NCI-H2227 (cell line): ENCODE measurements around the gene RASA2.
"Not testable (repeated sequence)": the region's sequence is repeated elsewhere in the genome, so short reads cannot be mapped to it uniquely, and the experiment has no call there.

Experiments used
- DNase-seq: peaks from one replicate; lab custom pipeline; 2025; ENCODE audit not compliant: unreplicated experiment; lab: John Stamatoyannopoulos, UW

The RASA2 gene

DNA sequence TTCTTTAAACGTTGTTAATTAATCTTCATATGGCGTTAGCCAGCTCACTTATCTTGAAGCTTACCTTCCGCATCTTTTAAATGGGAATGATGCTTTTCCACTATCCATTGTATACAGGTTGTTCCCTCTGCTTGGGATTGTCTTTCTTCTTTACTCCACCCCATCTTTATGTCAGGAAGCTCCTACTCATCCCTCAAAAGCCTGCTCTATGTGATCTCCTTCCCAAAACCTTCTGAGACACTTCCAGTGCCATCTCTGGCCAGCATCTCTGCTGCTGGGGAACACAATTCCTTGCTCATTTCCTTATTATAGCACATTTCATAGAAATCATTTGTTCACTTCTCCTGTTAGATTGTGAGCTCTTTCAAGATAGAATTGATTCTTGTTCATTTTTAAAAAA lies 4.3 kb downstream of the RASA2 start:
- DNase-seq: no peak

DNA sequence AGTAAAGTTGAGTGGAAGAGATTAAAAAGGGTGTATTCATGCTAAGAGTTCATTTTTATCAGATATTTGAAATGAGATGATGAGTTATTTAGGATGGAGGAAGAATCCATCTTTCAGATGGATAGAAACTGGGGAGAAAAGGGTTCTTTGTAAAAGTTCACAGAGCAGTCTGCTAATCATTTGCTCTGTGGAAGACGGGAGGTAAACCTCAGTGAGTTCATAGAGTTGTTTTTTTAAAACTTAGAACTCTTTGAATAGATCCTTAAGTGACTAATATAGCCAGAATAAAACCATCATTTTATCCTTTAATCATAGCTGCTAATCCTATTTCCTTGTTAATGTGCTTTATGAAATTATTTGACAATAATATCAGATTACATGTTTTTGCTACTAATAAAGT lies 5.1 kb downstream of the RASA2 start:
- no peak for DNase-seq

DNA sequence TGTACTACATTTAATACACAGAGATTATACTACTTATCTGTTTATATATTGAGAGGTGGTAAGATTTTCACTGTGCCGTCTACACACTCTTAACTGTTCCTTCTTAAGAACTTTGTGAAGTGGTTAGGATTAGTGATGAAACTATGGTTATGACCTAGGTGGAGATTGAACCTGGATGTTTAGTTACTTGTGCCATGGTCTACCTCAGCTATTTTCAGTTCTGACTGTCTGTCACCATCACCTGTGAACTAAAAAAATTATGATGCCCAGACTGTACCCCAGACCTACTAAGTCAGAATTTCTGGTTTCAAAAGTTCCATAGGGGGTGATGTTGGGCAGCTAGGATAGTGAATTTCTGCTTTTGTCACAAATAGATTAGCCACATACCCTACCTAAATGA lies 6.4 kb downstream of the RASA2 start:
- DNase-seq: no peak

DNA sequence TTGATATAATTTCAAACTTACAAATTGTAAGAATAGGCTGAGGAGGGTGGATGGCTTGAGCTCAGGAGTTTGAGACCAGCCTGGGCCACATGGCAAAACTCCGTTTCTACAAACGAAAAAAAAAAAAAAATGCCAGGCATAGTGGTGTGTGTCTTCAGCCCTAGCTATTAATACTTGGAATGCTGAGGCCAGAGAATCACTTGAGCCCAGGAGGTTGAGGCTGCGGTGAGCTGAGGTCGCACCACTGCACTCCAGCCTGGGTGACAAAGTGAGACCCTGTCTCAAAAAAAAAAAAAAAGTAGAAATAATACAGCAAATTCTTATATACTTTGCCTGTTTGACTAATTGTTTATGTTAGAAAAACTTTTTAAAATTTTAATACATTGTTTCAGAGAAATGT lies 10.8 kb downstream of the RASA2 start:
- not testable (repeated sequence) for DNase-seq

DNA sequence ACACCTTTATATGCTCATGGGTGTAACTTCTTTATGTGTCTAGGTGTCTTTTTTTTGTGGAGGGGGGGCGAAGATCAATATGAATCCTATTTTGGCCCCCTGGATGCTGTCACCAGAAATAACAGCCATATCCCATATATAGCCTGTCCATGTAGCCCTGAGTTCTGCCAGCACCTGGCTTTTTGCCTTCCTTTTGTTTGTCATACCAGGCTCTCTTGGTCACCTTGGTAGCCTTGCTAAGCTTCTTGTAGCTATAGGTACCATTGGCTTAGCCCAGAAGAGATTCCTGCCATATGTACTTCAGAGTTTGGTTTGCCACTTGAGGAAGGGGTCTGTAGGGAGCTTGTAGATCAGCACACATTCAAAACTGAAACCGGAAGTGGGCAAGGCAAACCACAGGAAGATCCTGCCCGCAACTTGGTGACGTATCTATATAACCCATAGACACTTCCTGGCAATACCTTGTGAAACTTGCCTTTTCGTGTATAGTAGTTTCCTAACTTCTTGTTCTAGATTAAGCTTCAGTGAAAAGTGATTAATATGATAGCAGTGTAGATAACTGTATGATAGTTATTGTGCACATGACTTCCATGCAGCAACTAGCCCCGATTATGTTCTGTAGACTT lies 11.9 kb downstream of the RASA2 start:
- no peak for DNase-seq

DNA sequence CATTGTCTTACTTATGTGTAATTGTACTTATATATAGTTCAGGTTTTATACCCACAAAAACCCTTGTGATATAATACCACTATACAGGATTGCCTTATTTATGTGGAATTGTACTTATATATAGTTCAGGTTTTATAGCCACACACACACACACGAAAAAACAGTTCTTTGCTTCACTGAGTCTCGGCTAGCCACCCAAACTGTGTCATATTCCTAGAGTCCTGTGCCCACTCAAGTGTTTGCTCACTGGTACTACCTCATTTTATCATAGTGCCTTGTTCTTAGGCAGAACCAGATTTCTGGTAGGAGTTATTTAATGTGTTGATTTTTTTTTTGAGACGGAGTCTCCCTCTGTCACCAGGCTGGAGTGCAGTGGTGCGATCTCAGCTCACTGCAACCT lies 12.5 kb downstream of the RASA2 start:
- no peak for DNase-seq

DNA sequence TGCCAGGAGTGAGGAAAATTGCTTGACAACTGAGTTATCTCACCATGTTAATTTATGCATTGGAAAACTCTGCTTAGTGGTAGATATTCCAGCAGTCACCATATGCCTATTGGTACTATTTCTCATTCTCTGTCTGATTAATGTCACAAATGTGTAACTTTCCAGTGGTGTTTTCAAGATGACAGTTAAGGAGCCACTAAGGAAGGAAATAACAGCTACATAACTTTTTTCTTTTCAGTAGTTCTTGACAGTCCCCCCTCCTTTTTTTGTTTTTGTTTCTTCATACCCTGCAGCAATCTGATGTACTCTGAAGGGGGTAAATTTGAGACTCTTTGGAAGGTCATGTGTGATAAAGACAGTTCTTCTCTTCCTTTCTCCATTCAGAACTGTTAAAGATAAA lies 13.1 kb downstream of the RASA2 start:
- DNase-seq: no peak

DNA sequence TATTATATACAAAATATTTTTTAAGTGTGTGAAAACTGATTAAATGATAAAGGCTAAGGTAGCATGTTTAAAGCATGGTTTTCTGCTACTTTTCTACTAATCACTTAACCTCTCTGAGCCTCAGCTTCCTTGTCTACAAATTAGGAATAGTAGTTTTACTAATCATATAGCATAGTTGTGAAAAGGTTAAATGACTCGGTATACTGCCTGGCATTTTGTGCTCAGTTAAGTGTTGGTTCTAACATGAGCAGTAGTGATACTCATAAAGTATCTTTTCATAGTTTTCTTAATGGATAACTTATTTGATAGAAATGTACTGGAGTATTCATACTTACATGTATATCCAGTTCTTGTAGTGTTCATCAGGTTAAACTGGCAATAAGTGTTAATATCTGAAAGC lies 13.6 kb downstream of the RASA2 start:
- DNase-seq: no peak

DNA sequence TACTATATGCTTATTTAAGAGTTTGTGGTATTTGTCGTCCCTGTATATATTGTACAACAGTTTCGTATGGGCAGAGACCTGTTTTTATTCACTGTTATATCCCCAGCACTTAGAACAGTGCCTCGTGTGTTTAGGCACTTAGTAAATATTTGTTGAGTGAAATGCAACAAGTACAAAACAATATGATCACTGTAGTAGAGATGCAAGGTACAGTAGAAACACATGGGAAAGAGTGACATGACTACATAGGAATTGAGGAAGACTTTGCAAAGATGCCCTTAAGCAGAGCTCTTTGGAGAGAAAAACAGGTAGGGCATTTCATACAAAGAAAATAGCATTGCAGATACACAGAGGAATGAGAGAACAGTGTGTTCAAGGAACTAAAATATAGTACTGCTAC lies 18.3 kb downstream of the RASA2 start:
- no peak for DNase-seq

DNA sequence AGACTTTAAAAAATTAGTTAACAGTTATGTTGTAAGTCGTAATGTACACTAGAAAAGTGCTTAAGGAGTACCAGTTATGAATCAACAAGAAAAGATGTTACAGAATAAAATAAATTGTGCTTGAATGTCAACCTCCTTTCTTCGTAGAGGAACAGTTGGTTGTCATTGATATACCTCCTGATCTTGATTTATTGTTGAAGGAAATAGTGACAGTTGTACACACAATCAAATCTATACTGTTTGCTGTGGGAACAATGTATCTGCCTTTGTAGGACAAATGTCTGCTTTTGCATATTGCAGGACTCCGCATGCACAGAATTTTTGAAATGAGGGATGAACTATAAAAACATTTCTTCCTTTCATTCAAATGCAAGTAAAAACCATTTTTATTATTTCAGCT lies 19.2 kb downstream of the RASA2 start:
- no peak for DNase-seq

DNA sequence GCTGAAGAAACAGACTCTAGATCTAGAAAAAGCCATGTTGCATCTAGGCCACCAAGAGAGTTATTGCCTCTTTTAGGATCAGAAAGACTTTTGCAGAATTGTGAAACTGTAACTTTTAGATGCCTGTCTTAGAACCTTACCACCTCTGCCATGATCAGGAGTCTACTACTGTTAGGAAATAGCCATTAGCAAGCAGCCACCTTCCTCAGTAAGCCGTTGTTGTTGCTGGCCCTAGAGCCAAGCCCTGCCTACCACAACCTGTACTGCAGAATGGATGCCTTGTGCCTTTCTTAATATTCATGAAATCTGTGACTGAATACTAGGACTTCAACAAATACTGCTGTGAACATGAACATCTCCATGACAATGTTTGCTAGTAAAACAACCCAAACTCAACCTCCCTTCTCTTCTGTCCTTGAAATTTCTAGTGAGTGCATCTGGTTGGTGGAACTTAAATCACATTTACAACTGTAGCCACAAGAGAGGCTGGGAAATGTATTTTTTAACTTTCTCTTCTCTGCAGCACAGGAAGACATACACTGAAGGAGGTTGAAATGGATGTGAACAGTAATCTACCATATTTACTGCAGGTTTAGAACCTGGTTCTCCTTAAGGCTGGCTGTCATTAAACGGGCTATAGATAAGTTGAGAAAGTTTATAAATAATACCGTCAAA lies 20.7 kb downstream of the RASA2 start:
- DNase-seq: no peak

DNA sequence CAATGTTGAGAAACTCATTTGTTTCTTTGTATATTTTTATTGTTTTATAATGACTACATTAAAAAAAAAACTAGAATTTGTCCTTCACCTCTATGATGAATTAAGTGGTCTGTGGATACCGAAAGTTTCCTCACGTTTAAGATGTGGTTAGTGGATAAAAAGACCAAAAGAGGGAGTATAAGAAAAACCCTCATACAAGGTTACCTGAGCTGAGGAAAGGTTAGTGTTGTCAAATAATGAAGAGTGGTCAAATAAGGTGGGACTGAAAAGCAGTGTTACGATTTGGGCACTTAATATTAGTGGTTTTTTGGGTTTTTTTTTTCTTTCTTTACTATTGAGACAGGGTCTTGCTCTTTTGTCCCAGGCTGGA lies 21.2 kb downstream of the RASA2 start:
- no peak for DNase-seq

DNA sequence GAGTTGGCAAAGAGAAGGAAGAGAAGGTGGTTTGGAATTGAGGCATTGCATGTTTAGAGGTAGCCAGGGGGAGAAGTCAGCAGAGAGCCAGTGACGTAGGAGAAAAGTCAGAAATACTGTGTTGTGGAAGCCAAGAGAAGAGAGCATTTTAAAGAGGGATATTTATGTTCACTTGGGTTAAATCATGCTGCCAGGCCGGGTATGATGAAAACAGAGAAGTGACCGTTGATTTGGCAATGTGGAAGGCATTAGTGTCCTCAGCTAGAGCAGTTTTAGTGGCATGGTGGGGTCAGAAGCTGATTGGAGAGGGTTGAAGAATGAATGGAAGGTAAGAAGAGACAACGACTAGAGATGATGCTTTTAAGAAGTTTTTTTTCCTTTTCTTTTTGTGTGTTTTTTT lies 24.5 kb downstream of the RASA2 start:
- DNase-seq: no peak

DNA sequence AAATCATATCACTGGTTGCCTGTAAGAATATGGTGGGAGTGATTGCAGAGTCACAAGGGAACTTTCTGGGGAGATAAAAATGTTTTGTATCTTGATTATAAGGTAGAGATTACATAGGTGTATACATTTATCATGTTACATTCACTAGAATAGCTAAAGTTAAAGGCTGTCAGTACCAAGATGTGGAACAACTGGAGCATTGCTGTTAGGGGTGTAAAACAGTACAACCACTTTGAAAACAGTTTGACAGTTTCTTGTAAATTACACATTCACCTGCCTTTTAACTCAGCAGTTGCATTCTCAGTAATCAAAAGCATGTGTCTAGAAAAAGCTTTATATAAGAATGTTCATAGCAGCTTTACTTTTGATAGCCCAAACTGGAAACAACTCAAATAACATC lies 27.6 kb downstream of the RASA2 start:
- DNase-seq: no peak

DNA sequence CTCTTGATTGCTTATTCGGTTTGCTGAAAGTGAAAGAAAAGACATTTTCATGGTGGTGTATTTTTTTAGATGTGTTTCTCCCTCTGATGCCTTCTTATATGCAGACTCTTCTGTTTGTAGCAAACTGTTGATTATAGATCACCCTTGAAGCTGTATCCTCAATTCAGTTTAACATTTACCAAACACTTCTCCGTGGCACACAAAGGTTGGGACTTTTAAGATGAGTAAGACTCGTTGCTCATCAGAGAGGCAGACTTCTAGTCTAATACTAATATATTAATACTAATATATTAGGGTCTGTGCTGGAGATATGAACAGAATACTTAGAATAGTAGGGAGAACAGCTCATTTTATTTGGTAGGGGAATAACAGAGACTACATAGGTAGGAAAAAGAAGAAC lies 32.8 kb downstream of the RASA2 start:
- DNase-seq: no peak

DNA sequence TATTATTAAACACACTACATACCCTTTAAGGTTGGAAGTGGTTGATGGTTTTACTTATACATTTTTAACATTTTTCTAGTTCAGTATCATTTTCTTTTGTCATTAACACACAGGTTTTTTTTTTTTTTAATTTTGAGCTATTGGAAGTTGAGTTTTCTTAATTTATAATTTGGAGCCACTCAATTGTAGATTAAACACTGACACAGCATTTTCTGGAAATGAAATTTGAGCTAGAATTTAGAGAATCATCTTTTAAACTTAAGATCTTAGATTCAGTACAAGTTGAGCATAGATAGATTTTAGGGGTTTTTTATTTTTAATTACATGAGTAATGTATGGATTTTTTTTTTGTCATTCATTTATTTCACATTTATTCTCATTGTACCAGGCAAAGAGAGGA lies 35.0 kb downstream of the RASA2 start:
- DNase-seq: no peak

DNA sequence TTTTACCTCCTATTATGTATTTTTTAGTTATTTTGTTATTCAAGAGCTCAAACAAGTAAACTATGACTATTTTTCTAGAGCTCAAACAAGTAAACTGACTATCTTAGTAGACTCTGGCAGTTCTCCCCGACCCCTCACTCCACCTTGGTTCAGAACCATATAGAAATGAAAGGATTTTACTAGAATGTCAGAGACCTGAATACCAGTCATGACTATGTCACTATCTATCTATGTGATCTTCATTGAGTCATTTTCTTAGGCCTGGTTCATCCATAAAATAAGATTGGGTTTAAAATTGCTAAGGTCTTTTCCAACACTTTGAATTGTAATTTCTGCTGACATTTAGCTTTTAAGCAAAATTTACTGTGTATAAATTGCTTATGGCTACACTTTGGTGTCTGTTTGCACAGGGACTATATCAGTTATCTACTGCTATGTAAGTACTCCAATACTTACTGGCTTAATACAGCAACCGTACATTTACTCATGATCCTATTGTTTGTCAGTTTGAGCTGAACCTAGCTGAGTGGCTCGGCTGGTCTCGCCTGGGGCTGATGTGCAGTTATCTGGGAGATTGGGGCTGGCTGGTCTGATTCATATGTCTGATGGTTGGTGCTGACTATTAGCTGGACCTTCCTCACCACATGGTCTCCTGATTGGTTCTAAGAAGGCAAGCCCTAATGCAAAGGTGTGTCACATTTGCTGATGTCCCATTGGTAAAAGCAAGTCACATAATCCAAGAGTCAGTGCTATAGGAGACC lies 37.0 kb downstream of the RASA2 start:
- DNase-seq: no peak

DNA sequence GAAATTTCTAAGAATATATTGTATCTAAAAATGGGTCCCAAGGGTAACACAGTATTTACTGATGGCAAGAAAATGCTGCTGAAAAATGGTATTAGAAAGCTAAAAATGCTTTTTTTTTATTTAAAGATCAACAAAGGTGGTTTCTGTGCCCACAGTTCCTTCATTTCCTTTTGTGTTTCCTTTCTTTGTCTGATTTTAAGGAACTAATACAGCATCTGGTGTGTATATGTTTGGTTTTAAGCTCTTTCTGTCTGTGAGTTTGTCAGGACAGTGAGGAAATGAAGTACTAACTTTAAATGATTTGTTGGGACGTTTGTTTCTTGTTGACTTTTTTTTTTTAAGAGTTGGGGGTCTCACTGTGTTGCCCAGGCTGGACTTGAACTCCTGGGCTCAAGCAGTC lies 38.2 kb downstream of the RASA2 start:
- no peak for DNase-seq

DNA sequence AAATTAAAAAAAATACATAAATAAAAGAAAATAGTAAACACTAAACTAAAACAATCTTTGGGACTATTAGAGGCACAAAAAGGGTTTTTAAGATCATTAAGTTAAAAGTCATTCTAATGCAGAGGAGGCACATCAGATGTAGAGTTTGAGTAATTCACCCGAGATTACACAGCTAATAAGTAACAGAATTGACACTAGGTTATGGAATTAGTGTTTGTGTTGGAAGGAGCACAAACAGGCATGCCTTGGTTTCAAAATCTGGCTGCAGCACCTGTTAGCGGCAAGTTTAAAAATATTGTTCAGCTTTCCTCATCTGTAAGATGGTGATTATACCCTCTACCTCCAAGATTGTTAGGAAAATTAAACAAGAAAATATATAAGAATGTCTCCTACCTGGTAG lies 39.0 kb downstream of the RASA2 start:
- DNase-seq: no peak

DNA sequence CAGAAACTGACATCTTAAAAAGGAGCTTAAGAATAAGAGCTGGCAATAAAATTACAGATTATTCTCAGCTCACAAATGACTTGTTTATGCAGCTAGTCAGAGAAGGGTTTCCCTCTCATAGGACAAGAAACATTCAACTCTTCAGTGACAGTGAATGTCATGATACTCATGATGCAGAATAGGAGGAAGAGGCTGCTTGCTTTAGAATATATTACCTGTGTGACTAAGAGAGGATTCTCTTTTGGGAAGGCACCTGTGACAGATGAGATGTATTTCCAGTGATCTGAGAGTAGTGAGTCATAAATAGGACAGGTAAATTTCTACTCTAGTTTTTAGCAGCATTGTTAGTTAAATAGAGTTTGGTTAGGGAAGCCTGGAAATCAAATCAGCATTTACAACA lies 39.9 kb downstream of the RASA2 start:
- no peak for DNase-seq

DNA sequence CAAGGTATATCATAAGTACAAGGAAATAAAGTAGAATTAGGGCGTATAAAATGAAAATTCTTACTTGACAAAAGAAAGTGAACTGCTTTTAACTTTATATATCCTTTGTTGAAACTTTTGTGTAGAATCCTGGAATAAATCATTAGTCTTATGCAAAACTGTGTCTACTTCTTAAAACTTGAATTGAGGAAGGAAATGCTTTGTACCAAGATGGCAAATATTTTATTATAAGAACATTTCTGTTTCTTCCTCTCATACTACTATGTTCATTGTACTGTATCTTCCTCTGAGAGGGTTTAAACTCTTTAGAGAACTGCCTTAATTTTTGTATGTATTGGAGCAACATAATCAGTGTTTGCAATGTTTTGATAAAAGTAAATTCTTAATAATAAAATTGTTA lies 42.0 kb downstream of the RASA2 start:
- no peak for DNase-seq

DNA sequence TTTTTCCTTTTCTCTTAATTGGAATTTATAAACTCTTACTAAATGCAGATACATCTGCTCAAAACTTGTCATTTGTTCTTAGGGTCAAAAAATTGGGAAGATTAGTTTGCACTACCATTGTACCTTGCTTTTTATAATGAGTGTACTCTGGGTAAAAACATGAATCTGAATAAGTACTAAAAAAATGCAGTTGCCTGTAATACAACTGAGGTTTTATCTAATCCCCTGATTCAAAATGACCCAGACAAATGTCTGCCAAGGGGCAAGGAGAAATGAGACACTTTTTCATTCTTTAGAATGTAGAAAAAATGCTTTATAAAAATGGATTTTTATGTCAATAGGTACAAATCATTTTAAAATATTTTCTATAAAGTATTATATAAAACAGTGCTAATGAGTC lies 42.4 kb downstream of the RASA2 start:
- DNase-seq: no peak
